HG03175 (cell line): ENCODE results near the gene C7orf57.
"Not testable (repeated sequence)": the region's sequence is repeated elsewhere in the genome, so short reads cannot be mapped to it uniquely, and the experiment has no call there.

Experiments
- ATAC-seq: cut with Tn5 transposase; IDR thresholded peaks from one replicate; pipeline ENCODE4 v1.9.1; 2021; ENCODE audit warnings: mild to moderate bottlenecking, moderate library complexity; ENCODE audit not compliant: unreplicated experiment

C7orf57 gene

GRCh38 chr7:48035301-48035966 is at the start of gene C7orf57:
Gene C7orf57, plus strand, starts transcription at chr7:48035543. Its CDS starts 766 bp downstream, at chr7:48036309.
- ATAC-seq = peak; percentile 99

GRCh38 chr7:47988496-47989386 is 46.6 kb upstream of the C7orf57 start:
- ATAC-seq = peak; percentile 21

GRCh38 chr7:47989607-47990400 is 45.5 kb upstream of the C7orf57 start:
- not testable (repeated sequence) for ATAC-seq

GRCh38 chr7:47990592-47990991 is 44.8 kb upstream of the C7orf57 start:
- no peak for ATAC-seq

GRCh38 chr7:47991270-47991669 is 44.1 kb upstream of the C7orf57 start:
- no peak for ATAC-seq

GRCh38 chr7:47991741-47992311 is 43.5 kb upstream of the C7orf57 start:
- peak; percentile 99 for ATAC-seq

- ATAC-seq = no peak
Observed at GRCh38 chr7:47992446-47992845, 42.9 kb upstream of the C7orf57 start.

GRCh38 chr7:47999413-47999812 is 35.9 kb upstream of the C7orf57 start:
- ATAC-seq = no peak

GRCh38 chr7:48000164-48000563 is 35.2 kb upstream of the C7orf57 start:
- not testable (repeated sequence) for ATAC-seq

GRCh38 chr7:48004032-48004431 is 31.3 kb upstream of the C7orf57 start:
- no peak for ATAC-seq

GRCh38 chr7:48004638-48005037 is 30.7 kb upstream of the C7orf57 start:
- ATAC-seq = no peak

GRCh38 chr7:48006866-48007265 is 28.5 kb upstream of the C7orf57 start:
- ATAC-seq = no peak

- ATAC-seq = no peak
Observed at GRCh38 chr7:48009257-48009656, 26.1 kb upstream of the C7orf57 start.

- no peak for ATAC-seq
Observed at GRCh38 chr7:48009954-48010353, 25.4 kb upstream of the C7orf57 start.

- ATAC-seq = no peak
Observed at GRCh38 chr7:48011323-48011722, 24.0 kb upstream of the C7orf57 start.

GRCh38 chr7:48011951-48012350 is 23.4 kb upstream of the C7orf57 start:
- no peak for ATAC-seq

GRCh38 chr7:48016641-48017040 is 18.7 kb upstream of the C7orf57 start:
- no peak for ATAC-seq

- ATAC-seq = no peak
Observed at GRCh38 chr7:48017674-48018073, 17.7 kb upstream of the C7orf57 start.

GRCh38 chr7:48025624-48026023 is 9.7 kb upstream of the C7orf57 start:
- no peak for ATAC-seq

GRCh38 chr7:48028938-48029337 is 6.4 kb upstream of the C7orf57 start, which contains the start of gene SUN3:
Gene SUN3, minus strand, starts transcription at chr7:48029107. Its CDS starts 169 bp downstream, at chr7:48028938.
- ATAC-seq = no peak

GRCh38 chr7:48031111-48031510 is 4.2 kb upstream of the C7orf57 start:
- ATAC-seq = no peak
